B cell (primary cell): ENCODE measurements around the gene TIGD1. TPM values are rescaled to one million over a fixed set of nuclear protein-coding genes. Genes with fewer than 3 reads are reported as not detected.

ENCODE experiments used
- ATAC-seq: fragments of 200-7000 bp; cut with Tn5 transposase; one replicate; pipeline ENCODE4 v1.10.0; 2021; ENCODE audit warnings: low read depth, mild to moderate bottlenecking, moderate number of reproducible peaks, moderate library complexity
- CTCF ChIA-PET: fragments of 350-600 bp; sonication (Branson Sonifier 250); formaldehyde crosslinking; loops from one replicate; lab custom pipeline; 2021; ENCODE audit warnings: antibody characterized with exemption, inconsistent platforms; lab: Charles Lee
- POLR2A ChIA-PET: fragments of 350-600 bp; sonication (Branson Sonifier 250); formaldehyde crosslinking; loops from one replicate; lab custom pipeline; 2021; ENCODE audit warnings: antibody characterized with exemption; lab: Charles Lee
- DNase-seq: peaks from one replicate; pipeline ENCODE4 v3.0.0; 2013
- H2AFZ ChIP-seq: 2 replicates; pipeline ENCODE4 v1.6.1; 2012; ENCODE audit warnings: mild to moderate bottlenecking, low read depth, low read length; ENCODE audit not compliant: insufficient read depth, poor library complexity, severe bottlenecking
- H3K27ac ChIP-seq, 2 donors: 1 replicate in 1 of 2; 2 replicates in 1 of 2; pipeline ENCODE4 v1.5.1; 2012 to 2013; ENCODE audit warnings: low read length in 2 of 2, mild to moderate bottlenecking in 2 of 2, moderate library complexity in 1 of 2
- H3K27me3 ChIP-seq, 4 experiments: fragments of 200-600 bp in 1 of 4; sonication (generic) in 1 of 4; replicated peaks in 1 of 4; 1 replicate in 2 of 4; 2 replicates in 2 of 4; pipeline versions ENCODE4 v1.6.1 to v1.7.0; 2013 to 2016; ENCODE audit warnings: low read length in 3 of 4, mild to moderate bottlenecking in 2 of 4, mixed read lengths in 1 of 4, moderate library complexity in 1 of 4; ENCODE audit not compliant: insufficient read depth in 4 of 4, control insufficient read depth in 3 of 4; ENCODE audit errors: control extremely low read depth in 1 of 4
- H3K36me3 ChIP-seq, 2 experiments: replicated peaks in 1 of 2; 1 replicate in 1 of 2; 2 replicates in 1 of 2; pipeline versions ENCODE4 v1.6.1 to v1.7.1; 2013; ENCODE audit warnings: low read length in 1 of 2; ENCODE audit not compliant: insufficient read depth in 2 of 2, control insufficient read depth in 1 of 2; ENCODE audit errors: control extremely low read depth in 1 of 2, extremely low read depth in 1 of 2
- H3K4me1 ChIP-seq, 2 donors: fragments of 200-600 bp in 1 of 2; sonication (generic) in 1 of 2; 1 replicate in 1 of 2; 2 replicates in 1 of 2; pipeline versions ENCODE4 v1.5.1 to v1.6.1; 2013 to 2017; ENCODE audit warnings: low read length in 2 of 2; ENCODE audit not compliant: control insufficient read depth in 2 of 2, insufficient read depth in 2 of 2
- H3K4me2 ChIP-seq: replicated peaks from 2 replicates; pipeline ENCODE3; 2012; ENCODE audit warnings: mild to moderate bottlenecking, low read depth, low read length; ENCODE audit not compliant: poor library complexity, severe bottlenecking
- H3K4me3 ChIP-seq, 5 experiments: fragments of 200-600 bp in 1 of 5; sonication (generic) in 1 of 5; 1 replicate in 3 of 5; 2 replicates in 2 of 5; pipeline versions ENCODE4 v1.5.1 to v1.7.0; 2011 to 2016; ENCODE audit warnings: low read length in 4 of 5, mild to moderate bottlenecking in 4 of 5, low read depth in 2 of 5, control low read depth in 1 of 5, moderate library complexity in 1 of 5; ENCODE audit not compliant: insufficient read depth in 1 of 5; ENCODE audit errors: control extremely low read depth in 1 of 5, extremely low read depth in 1 of 5
- H3K79me2 ChIP-seq: fragments of 200-600 bp; sonication (generic); one replicate; pipeline ENCODE4 v1.6.0; 2016; ENCODE audit warnings: low read length; ENCODE audit not compliant: control insufficient read depth, insufficient read depth
- H3K9ac ChIP-seq: fragments of 200-600 bp; sonication (generic); 2 replicates; pipeline ENCODE4 v1.6.1; 2017; ENCODE audit warnings: mild to moderate bottlenecking, low read length, moderate library complexity
- H3K9me3 ChIP-seq, 3 donors: one replicate each; pipeline versions ENCODE4 v1.6.1 to v1.7.1; 2013; ENCODE audit warnings: low read length in 2 of 3; ENCODE audit not compliant: control insufficient read depth in 2 of 3, insufficient read depth in 1 of 3; ENCODE audit errors: control extremely low read depth in 1 of 3
- H4K20me1 ChIP-seq: 2 replicates; pipeline ENCODE4 v1.6.0; 2012; ENCODE audit warnings: mild to moderate bottlenecking, low read length; ENCODE audit not compliant: insufficient read depth, control insufficient read depth, poor library complexity, severe bottlenecking
- H3K27ac Mint-ChIP-seq: one replicate; pipeline ENCODE4 v1.8.0; 2021; ENCODE audit warnings: mixed read lengths
- H3K27me3 Mint-ChIP-seq: one replicate; pipeline ENCODE4 v1.8.0; 2021; ENCODE audit warnings: mixed read lengths
- H3K4me1 Mint-ChIP-seq: one replicate; pipeline ENCODE4 v1.8.0; 2021; ENCODE audit warnings: mixed read lengths
- H3K4me3 Mint-ChIP-seq: one replicate; pipeline ENCODE4 v1.8.0; 2021; ENCODE audit warnings: mixed read lengths
- H3K9me3 Mint-ChIP-seq: one replicate; pipeline ENCODE4 v1.8.0; 2022; ENCODE audit warnings: mixed read lengths; ENCODE audit not compliant: insufficient read depth
- EZH2 ChIP-seq: IDR thresholded peaks from 2 replicates; pipeline ENCODE4 v1.6.1; 2012; ENCODE audit warnings: borderline replicate concordance, low read depth, mild to moderate bottlenecking, moderate library complexity, low read length; ENCODE audit not compliant: insufficient read depth, poor library complexity, severe bottlenecking
- WGBS: methylation state at CpG from one replicate; pipeline ENCODE4 v1.1.5; 2013; ENCODE audit warnings: missing lambda C conversion rate; ENCODE audit not compliant: insufficient coverage; 5-methylcytosine and 5-hydroxymethylcytosine counted together
- intact Hi-C: fragments of 100-400 bp; cut with micrococcal nuclease; formaldehyde crosslinking; loops from one replicate; pipeline ENCODE4 v1.10.0; 2022
- polyA plus RNA-seq: library from polyadenylated mRNA; depleted of rRNA; stranded (reverse); fragments of >200 nt; gene quantifications from 2 replicates; pipeline ENCODE4 v1.2.3, GENCODE V29; 2012
- total RNA-seq, 2 donors: library from RNA; stranded (reverse); fragments of 120-200 nt in 1 of 2; gene quantifications; 1 replicate in 1 of 2; 2 replicates in 1 of 2; pipeline versions ENCODE4 v1.2.3 to v1.2.4, GENCODE V29; 2013 to 2022
- TF ChIP-seq, protein P1 (sequence below): fragments of 200-600 bp; IDR thresholded peaks from one replicate; pipeline ENCODE4 v1.8.0; 2022; ENCODE audit warnings: antibody characterized with exemption, mild to moderate bottlenecking

The TIGD1 gene
- total and polyA plus RNA-seq, 2 donors (not counting 1 experiment from before 2014, with no cell fraction given) = 7.6 to 13.6 TPM

GRCh38 chr2:232541195-232541960, 9.0 kb downstream of the TIGD1 start:
- H3K9me3 Mint-ChIP-seq = peaks cover 3% of the 10 kb centered on the region
- Histone ChIP-seq H2AFZ (no peak overlapping the region), H3K4me1 (peaks cover 0 to 9% of the 10 kb centered on the region in 2 donors), H4K20me1 (peaks cover 12% of the 10 kb centered on the region), H3K4me3 (no peak overlapping the region), H3K79me2 (peaks cover 17% of the 10 kb centered on the region), H3K27me3 (peaks cover 0 to 14% (median 5%) of the 10 kb centered on the region in 4 experiments), H3K36me3 (peaks cover 0 to 6% of the 10 kb centered on the region in 2 experiments), H3K27ac (no peak overlapping the region), H3K9me3 (peaks cover 0 to 12% (median 1%) of the 10 kb centered on the region in 3 donors), H3K9ac (no peak overlapping the region), H3K4me2 (no peak overlapping the region)
- no peak overlapping the region for H3K27ac Mint-ChIP-seq
- H3K27me3 Mint-ChIP-seq = peaks cover 17% of the 10 kb centered on the region
- no peak overlapping the region for H3K4me3 Mint-ChIP-seq
- no peak for DNase-seq
- no peak for TF ChIP-seq EZH2
- TF ChIP-seq, protein P1, sequence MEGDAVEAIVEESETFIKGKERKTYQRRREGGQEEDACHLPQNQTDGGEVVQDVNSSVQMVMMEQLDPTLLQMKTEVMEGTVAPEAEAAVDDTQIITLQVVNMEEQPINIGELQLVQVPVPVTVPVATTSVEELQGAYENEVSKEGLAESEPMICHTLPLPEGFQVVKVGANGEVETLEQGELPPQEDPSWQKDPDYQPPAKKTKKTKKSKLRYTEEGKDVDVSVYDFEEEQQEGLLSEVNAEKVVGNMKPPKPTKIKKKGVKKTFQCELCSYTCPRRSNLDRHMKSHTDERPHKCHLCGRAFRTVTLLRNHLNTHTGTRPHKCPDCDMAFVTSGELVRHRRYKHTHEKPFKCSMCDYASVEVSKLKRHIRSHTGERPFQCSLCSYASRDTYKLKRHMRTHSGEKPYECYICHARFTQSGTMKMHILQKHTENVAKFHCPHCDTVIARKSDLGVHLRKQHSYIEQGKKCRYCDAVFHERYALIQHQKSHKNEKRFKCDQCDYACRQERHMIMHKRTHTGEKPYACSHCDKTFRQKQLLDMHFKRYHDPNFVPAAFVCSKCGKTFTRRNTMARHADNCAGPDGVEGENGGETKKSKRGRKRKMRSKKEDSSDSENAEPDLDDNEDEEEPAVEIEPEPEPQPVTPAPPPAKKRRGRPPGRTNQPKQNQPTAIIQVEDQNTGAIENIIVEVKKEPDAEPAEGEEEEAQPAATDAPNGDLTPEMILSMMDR = no peak
- WGBS = 74% methylated on average over 12 of the region's 19 CpGs
- peaks cover 13% of the 10 kb centered on the region for H3K4me1 Mint-ChIP-seq
- POLR2A ChIA-PET = no interaction called here
- intact Hi-C loops = no loop called here
- CTCF ChIA-PET = no interaction called here
- ATAC-seq = no peak

DNA sequence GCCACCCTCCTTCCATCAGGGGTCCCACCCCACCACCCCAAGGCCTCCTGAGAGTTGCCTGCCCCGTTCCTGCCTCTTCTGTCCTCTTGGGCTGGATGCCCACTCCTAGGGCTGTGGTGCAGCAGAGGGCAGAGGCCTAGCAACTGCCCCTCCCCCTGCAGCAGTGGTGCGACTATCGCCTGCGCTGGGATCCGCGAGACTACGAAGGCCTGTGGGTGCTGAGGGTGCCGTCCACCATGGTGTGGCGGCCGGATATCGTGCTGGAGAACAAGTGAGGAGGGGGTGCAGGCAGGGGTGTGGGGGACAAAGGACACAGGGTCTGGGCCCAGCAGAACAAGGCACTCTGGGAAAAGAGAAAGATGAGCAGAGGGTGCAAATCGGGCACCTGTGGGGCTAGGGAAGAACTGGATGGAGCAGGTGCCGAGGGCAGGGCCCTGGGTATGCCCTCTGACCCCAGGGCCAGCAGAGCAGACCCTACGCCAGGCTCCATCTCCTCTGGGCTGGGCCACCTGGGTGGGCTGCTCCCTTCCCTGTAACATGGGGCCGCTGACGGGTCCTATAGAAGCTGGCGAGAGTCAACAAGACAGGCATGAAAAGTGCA, 9.8 kb downstream of the TIGD1 start:
- DNase-seq (no peak), ATAC-seq (no peak)
- H3K4me3 Mint-ChIP-seq = no peak overlapping the region
- Histone ChIP-seq H3K9ac (no peak overlapping the region), H3K27me3 (peaks cover 0 to 18% (median 7%) of the 10 kb centered on the region in 4 experiments), H3K36me3 (peaks cover 0 to 4% of the 10 kb centered on the region in 2 experiments), H3K79me2 (peaks cover 9% of the 10 kb centered on the region), H2AFZ (no peak overlapping the region), H3K4me1 (peaks cover 0 to 9% of the 10 kb centered on the region in 2 donors), H3K9me3 (peaks cover 0 to 20% (median 7%) of the 10 kb centered on the region in 3 donors), H3K4me3 (no peak overlapping the region), H3K27ac (no peak overlapping the region), H4K20me1 (peaks cover 5% of the 10 kb centered on the region), H3K4me2 (no peak overlapping the region)
- intact Hi-C loops = no loop called here
- no peak for TF ChIP-seq EZH2
- H3K9me3 Mint-ChIP-seq = peaks cover 5% of the 10 kb centered on the region
- peaks cover 13% of the 10 kb centered on the region for H3K4me1 Mint-ChIP-seq
- 91% methylated on average over 14 of the region's 17 CpGs for WGBS
- no peak overlapping the region for H3K27ac Mint-ChIP-seq
- ChIA-PET CTCF (no interaction called here), POLR2A (no interaction called here)
- H3K27me3 Mint-ChIP-seq = peaks cover 19% of the 10 kb centered on the region
